Stimulated activated CD4-positive, alpha-beta T cell treated with anti-CD3 and anti-CD28 coated beads, Interleukin-1b, Interleukin-23, amount 100 ng/mL, for 48 hours (primary cell): ENCODE measurements around the gene FOXA1.
"Not testable (repeated sequence)": the region's sequence is repeated elsewhere in the genome, so short reads cannot be mapped to it uniquely, and the experiment has no call there.

ENCODE experiments used
- DNase-seq: peaks from one replicate; pipeline ENCODE4 v3.0.0-alpha.2; 2020

FOXA1 gene

DNA sequence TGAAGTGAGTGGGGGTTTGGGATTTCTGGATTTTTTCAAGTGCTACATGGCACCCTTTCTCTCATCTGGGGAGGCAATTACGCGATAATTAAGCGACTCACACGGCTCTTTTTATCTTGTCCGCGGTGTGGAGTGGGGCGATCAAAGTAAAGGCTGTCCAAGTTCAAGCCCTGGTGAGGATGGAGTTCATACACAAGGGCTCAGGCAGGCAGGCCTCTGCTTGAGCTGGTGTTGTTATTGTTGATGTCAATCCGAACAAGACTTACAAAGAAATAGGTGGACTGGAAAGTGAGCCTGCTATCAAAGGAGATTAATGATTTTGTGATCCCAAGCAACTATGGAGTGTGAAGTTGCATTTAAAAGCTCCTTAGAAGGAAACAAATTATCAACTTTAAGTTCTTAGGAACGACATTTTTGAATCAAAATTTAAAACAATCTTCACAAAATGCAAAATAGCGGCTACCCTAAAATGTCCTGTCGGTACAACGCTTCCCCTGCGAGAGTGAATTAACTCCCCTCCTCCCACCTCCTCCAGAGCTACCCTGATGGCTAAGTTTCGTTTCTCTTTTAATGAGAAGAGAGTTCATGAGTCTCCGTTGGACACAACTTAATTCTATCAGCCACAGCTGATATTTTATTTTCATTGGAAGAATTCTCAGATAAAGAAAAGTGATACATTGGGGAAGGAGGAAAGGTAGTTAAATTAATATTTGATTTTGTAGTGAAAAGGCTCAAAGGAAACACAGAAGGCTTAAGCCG lies 5.9 kb downstream of the FOXA1 start:
- DNase-seq = no peak

DNA sequence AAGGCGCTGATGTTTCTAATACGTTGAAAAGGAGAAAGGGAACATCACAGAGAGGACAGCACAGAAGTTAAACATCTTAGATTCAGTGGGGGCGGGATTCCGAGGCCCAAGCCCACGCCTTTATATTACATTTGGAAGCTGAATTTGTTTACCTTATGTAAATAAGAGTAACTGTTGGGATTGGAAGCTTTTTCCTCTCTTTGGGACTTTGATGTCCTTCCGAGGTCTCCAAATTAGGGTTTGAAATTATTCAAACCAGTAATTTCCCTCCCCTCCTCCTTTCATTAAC lies 6.4 kb downstream of the FOXA1 start:
- DNase-seq = no peak

- no peak for DNase-seq
Observed at GRCh38 chr14:37587881-37588666, 7.0 kb downstream of the FOXA1 start.

GRCh38 chr14:37587131-37587803 lies 7.8 kb downstream of the FOXA1 start:
- DNase-seq = no peak

DNA sequence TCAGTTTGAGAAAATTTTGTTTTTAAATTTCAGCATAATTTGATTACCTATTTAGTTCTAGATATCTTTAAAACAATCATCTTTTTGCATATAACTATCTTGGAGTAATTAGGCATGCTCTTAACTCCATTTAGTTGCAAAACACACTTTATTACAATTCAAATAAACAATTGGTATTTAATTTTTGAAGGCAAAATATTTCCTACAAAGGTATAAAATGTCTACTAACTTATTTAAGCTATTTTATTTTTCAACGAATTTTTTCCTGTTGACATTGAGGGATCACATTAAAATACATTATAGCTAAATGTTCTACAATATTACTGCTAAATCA lies 8.3 kb downstream of the FOXA1 start:
- DNase-seq = no peak

DNA sequence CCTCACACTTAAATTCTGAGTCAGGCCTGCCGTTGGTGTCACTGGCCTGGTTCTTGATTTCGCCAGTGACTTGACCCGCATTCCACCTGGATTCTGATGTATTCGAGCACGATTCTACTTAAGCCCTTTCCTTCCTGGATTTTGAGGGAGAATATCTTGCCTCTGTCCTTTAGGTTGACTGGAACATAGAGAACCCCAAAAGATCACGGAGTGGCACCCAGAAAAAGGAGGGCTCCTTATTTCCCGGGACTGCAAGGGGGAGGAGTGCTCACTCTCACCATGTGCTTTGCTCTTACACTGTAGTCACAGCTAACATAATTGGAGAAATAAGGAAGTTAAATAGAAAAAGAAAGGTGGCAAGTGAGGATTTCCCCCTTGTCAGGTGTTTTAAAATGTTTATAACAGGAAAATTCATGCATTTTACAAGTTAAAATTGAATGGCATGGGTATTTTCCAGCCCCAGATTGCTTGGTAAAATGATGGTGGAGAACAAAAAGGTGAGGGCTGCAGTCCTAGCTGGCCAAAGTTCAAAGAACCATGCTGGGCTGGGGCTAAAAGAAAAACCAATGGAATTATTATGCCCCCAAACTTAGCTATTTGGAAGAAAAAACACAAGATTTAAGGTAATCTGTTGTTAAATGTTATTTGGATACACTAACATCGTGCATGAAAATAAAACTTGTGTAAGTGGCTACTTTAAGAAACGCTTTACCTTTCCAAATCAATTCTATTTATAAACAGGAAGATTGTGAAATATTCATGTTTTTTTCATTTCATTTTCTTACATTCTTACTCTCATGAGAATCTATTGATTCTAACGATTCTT lies 8.9 kb downstream of the FOXA1 start:
- no peak for DNase-seq

DNA sequence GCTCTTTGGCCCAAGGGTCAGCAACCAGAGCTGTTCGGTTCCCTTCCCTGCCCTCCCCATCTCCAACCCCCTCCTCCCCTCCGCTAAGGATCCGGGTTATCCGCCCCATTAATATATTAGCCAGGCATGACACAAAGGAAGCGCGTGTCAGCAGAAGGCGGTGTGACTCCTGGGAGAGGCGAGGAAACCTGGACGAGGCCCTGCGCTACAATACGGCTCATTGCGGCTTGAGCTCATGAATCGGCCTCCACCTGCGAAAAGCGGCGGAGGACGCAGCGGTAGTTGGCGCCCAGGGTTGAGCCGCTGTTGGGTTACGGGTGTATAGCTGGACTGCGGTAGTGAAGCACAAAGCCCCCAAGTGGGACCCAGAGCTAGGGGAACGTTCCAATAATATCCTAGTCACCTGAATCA lies 9.9 kb downstream of the FOXA1 start:
- DNase-seq = no peak

GRCh38 chr14:37584211-37585100 lies 10.6 kb downstream of the FOXA1 start:
- no peak for DNase-seq

DNA sequence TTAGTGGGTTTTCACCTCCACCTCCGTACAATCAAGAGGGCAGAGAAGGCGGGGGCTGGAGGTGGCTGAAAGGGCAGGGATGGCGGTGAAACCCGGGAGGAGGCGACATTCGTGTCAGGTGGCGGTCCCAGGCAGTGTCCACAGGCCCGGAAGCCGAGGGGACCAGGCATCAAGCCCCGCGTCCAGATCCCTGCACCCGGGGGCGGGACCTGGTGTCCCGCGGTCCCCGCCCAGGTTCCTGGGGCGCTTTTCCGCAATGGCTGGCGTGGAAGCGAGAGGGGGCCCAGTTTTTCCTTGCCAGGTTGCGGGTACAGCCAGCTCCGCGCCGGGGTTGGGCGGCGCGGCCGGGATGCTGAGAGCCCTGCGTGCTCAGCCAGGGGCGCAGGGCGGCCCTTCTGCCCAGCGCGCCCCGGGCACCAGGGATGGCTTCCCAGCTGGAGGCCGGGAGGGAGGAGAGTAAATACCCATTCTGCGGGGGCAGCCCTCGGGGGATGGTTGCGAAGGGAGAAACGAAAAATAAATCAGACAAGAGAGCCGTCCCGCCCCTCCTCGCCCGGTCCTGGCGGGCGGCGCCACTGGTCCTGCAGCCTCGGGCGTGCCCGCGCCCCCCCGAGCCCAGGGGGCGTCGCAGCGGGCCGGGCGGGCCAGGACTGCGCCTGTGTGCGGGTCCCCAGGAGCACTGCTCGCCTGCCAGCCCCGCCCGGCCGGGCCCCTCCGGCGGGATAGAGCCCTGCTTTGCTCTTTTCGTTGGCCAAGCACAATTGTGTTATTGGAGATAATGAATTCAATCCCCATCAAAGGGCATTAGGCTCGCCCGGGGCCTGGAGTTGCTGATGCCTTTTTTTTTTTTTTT lies 11.5 kb downstream of the FOXA1 start:
- DNase-seq = no peak

DNA sequence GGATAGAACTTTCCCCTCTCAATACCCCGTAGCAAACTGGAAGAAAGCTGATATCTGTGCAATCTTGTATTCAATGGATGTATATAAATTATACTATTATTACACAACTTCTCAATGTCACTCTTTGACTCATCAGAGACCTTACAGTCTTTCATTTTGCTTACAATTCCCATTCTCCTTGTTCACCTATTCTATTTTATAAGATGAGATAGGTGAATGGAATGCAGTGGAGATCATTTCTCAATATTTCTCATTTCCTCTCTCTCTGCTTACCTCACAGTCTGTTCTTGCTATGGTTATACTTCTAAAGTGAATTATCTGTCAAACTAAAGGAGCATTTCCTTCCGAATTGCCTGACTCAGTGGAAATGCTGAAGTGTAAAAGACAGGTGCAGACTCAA lies 14.9 kb downstream of the FOXA1 start:
- DNase-seq = no peak

DNA sequence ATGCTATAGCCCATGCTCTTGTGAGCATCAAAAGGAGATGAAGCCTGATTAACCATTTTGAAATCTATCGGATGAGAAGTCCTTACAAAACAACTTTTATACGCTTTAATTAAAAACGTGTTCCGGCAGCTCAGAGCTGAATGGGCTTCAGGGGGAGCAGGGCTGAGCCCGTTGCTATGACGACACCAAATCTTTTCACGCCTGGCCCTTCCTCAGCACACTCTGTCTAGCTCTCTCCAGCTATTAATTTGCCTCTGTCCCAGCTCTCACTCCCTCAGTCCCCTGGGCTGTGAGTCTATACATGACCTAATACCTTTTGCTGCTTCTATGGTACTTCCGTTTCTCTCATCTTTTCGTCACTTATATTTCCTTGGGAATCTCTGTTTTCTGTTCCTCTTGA lies 15.8 kb downstream of the FOXA1 start:
- no peak for DNase-seq

DNA sequence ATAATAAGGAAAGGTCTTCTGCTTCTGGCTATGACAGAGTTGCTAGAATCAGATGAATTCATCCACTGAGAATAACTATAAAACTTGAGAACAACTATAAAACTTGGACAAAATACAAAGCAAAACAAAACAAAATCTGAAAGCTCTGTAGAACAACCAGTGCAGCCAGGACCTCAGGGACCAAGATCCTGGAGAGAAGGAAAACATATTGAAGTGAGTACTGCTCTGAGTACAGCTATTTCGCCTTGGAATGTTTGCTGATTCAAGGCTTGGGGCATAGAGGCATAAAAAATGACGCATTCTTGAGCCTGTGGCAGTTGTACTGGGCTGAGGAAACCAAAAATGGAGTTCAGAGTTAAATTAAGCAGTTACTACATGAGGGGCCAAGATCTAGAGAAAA lies 21.7 kb downstream of the FOXA1 start:
- DNase-seq = no peak

DNA sequence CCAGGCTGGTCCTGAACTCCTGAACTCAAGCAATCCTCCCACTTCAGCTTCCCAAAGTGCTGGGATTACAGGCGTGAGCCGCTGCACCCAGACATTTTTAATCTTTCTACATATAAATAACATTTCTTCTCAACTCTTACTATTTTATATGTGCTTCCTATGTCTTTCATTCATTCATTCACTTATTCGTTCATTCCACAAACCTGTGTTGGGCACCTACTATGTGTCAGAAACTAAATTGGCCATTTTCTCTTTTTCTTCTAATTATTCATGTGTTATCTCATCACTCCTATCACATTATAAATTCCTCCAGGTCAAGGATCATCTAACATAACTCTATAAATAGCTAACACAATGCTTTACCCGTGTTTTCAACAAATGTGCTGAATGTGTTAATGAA lies 23.7 kb downstream of the FOXA1 start:
- no peak for DNase-seq

DNA sequence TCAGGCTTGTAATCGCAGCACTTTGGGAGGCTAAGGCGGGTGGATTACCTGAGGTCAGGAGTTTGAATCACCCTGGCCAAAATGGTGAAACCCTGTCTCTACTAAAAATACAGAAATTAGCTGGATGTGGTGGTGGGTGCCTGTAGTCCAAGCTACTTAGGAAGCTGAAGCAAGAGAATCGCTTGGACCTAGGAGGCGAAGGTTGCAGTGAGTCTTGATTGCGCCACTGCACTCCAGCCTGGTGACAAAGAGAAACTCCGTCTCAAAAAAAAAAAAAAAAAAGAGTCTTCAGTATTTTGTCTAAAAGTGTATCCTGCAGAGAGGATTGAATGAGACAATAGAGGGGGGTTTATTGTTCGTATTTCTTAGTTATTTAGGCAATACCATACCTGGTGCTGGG lies 25.3 kb downstream of the FOXA1 start:
- DNase-seq = no peak

- DNase-seq = no peak
Observed at GRCh38 chr14:37566811-37567371, 28.2 kb downstream of the FOXA1 start.

DNA sequence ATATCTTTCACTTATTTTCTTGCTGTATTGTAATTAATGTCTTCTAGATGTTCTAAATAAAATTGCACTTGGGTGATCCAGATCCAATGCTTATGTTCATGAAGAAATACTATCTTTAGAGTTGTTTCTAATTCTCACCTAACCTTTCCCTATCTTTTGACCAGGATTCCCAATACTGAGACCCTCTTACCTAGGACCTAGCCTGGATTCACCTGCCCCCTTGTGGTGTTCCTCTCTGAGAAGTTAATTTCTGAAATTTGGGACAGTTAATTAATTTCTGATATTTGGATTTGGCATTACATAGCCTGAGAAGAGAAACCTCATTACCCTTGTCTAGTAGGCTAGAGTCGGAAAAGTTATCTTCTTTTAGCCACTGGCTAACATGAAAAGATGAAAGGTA lies 29.5 kb downstream of the FOXA1 start:
- DNase-seq = no peak

DNA sequence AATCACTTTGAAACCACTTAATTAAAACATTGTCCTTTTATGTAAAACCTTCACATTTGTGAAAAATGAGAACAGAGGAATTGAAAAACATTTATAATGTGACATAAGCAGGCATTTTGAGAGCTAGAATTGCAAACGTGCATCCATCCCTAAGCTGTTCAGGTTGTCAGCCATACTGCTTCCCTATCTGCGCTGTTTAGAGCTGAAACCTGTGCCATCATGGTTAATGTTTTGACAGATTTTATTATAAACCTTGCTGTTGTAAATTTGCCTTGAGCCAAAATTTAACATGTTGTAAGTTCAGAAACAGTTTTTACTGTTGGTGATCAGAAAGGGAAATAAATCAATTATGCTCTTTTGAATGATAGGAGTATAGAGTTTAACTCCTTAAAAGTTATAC lies 31.9 kb downstream of the FOXA1 start:
- DNase-seq = no peak

DNA sequence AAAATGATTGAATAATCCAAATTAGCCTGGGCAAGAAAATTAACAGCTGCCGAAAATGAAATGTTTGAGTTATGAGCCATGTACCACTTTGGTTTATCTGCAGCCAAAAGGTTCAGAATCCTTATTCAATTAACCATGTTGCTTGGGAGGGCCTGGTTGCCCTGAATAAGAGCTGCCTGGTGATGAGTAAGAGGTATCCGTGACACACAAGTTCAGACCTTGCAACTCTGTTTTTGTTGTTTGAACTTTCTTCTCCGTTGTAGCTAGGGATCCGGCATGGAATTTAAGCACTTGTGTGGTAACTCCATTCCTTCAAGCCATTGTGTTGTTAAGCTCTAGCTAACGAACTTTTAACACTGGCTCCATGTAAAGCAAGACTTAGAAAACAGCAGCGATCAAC lies 35.7 kb downstream of the FOXA1 start:
- no peak for DNase-seq

DNA sequence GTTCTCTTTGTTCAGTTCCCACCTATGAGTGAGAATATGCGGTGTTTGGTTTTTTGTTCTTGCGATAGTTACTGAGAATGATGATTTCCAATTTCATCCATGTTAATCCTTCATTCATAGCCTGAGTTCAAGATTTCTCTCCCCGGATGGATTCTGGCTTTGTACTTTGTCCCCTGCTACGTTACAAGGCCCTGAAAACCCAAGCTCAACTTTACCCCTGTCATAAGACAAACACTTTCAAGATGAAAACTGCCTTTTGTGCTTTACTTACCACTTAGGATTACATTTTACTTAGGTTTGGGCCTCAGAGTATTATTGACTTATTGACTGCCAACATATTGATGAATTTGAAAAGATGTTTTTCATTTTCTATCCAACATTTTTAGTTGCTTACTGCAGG lies 36.3 kb downstream of the FOXA1 start:
- no peak for DNase-seq

GRCh38 chr14:37555596-37555995 lies 39.5 kb downstream of the FOXA1 start:
- not testable (repeated sequence) for DNase-seq

- DNase-seq = no peak
Observed at GRCh38 chr14:37553935-37554550, 41.0 kb downstream of the FOXA1 start.
